Measurements from ENCODE around the gene FAM124A.

- no peak for TF ChIP-seq CTCF (conservative IDR thresholded peaks at IDR 0.05 in 1 of 2, IDR thresholded peaks at IDR 0.05 in 1 of 2; ENCODE audit: low read depth in 1 of 2, low read length in 2 of 2)
- no peak for TF ChIP-seq EZH2 (IDR thresholded peaks at IDR 0.05; ENCODE audit: low read length, missing control alignments)
Observed at GRCh38 chr13:51323824-51324511, 101.8 kb downstream of the FAM124A start.

Measured in fibroblast of lung (primary cell).